SU-DHL-6 (cell line): ENCODE results near the gene SPP2.

ENCODE experiments used
- H2AFZ ChIP-seq: fragments of 200-600 bp; sonication (generic); 2 replicates; pipeline ENCODE4 v1.6.1; 2014; ENCODE audit warnings: low read depth, mild to moderate bottlenecking, moderate library complexity, mixed read lengths, antibody characterized with exemption, low read length; ENCODE audit not compliant: severe bottlenecking
- H3F3A ChIP-seq: fragments of 200-600 bp; shearing (Covaris generic); 2 replicates; pipeline ENCODE4 v1.6.0; 2016; ENCODE audit warnings: antibody characterized with exemption, mild to moderate bottlenecking; ENCODE audit not compliant: insufficient read depth
- H3K27ac ChIP-seq: fragments of 200-600 bp; sonication (generic); 2 replicates; pipeline ENCODE4 v1.5.1; 2016; ENCODE audit warnings: low read depth, mild to moderate bottlenecking, low read length, moderate library complexity, mixed read lengths
- H3K27me3 ChIP-seq: fragments of 200-600 bp; sonication (generic), shearing (Covaris generic); 2 replicates; pipeline ENCODE4 v1.6.0; 2014; ENCODE audit warnings: mild to moderate bottlenecking, low read length
- H3K36me3 ChIP-seq: fragments of 200-600 bp; sonication (generic); 2 replicates; pipeline ENCODE4 v1.6.1; 2014; ENCODE audit warnings: mild to moderate bottlenecking, low read length, mixed read lengths
- H3K4me2 ChIP-seq: fragments of 300-600, 200-600 bp; shearing (Covaris generic), sonication (generic); 2 replicates; pipeline ENCODE4 v1.6.0; 2014; ENCODE audit warnings: low read length, low read depth, mild to moderate bottlenecking; ENCODE audit not compliant: poor library complexity, severe bottlenecking
- H3K4me3 ChIP-seq: fragments of 200-600 bp; sonication (generic); 2 replicates; pipeline ENCODE4 v1.5.1; 2014; ENCODE audit warnings: antibody characterized with exemption, low read length, mild to moderate bottlenecking, mixed read lengths; ENCODE audit not compliant: insufficient read depth, poor library complexity, severe bottlenecking
- H3K79me2 ChIP-seq: fragments of 200-600 bp; sonication (generic); 2 replicates; pipeline ENCODE4 v1.6.1; 2014; ENCODE audit warnings: mild to moderate bottlenecking, low read length, moderate library complexity; ENCODE audit not compliant: insufficient read depth
- H3K9ac ChIP-seq: fragments of 200-600 bp; sonication (generic); 2 replicates; pipeline ENCODE4 v1.7.0; 2014; ENCODE audit warnings: mild to moderate bottlenecking, low read length
- H3K9me2 ChIP-seq: fragments of 200-600 bp; sonication (generic); replicated peaks from 2 replicates; pipeline ENCODE4 v1.6.1; 2014; ENCODE audit warnings: low read length; ENCODE audit not compliant: insufficient read depth
- H3K9me3 ChIP-seq: fragments of 200-600 bp; sonication (generic); 2 replicates; pipeline ENCODE4 v1.6.1; 2014; ENCODE audit warnings: low read length, mixed read lengths; ENCODE audit not compliant: insufficient read depth
- H4K20me1 ChIP-seq: fragments of 200-600 bp; sonication (generic); 2 replicates; pipeline ENCODE4 v1.6.1; 2014; ENCODE audit warnings: low read depth, mild to moderate bottlenecking, antibody characterized with exemption, low read length, moderate library complexity, mixed read lengths
- CTCF ChIP-seq: fragments of 200-600 bp; sonication (generic); IDR thresholded peaks from one replicate; pipeline ENCODE4 v1.5.1; 2017; ENCODE audit warnings: antibody characterized with exemption, mild to moderate bottlenecking, low read length, moderate library complexity; ENCODE audit not compliant: insufficient read depth, poor library complexity, severe bottlenecking
- EZH2phosphoT487 ChIP-seq: fragments of 200-600 bp; sonication (generic), shearing (Covaris generic); conservative IDR thresholded peaks from 2 replicates; pipeline ENCODE4 v1.6.1; 2018; ENCODE audit warnings: mild to moderate bottlenecking, antibody characterized with exemption, low read length, moderate library complexity, mixed read lengths

SPP2 gene

GRCh38 chr2:234038076-234038802 is 12.3 kb upstream of the SPP2 start:
- Histone ChIP-seq H3K9me2 (no peaks in the 10 kb centered on the region), H3K27ac (no peak overlapping the region), H3K27me3 (no peaks in the 10 kb centered on the region), H3K4me3 (no peak overlapping the region), H3K4me2 (no peak overlapping the region), H3F3A (no peaks in the 10 kb centered on the region), H3K9ac (no peak overlapping the region), H3K36me3 (no peaks in the 10 kb centered on the region), H3K79me2 (no peaks in the 10 kb centered on the region), H3K9me3 (no peaks in the 10 kb centered on the region), H2AFZ (no peak overlapping the region), H4K20me1 (no peaks in the 10 kb centered on the region)
- TF ChIP-seq EZH2phosphoT487: no peak
- no peak for TF ChIP-seq CTCF

DNA sequence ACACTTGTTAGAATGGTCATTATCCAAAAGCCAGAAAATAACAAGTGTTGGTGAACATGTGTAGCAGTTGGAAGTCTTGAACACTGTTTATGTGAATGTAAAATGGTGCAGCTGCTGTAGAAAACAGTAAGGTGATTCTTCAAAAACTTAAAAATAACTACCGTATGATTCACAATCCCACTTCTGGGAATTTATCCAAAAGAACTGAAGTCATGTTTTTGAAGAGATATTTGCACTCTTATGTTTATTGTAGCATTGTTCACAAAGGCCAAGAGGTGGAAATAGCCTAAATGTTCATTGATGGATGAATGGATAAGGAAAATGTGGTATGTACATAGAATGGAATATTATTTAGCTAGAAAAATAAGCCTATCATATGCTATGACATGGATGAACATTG is 6.3 kb upstream of the SPP2 start:
- no peaks in the 10 kb centered on the region for H3K27me3 ChIP-seq
- no peak overlapping the region for H2AFZ ChIP-seq
- H3K36me3 ChIP-seq: no peaks in the 10 kb centered on the region
- H3F3A ChIP-seq: no peaks in the 10 kb centered on the region
- TF ChIP-seq EZH2phosphoT487: no peak
- no peak for TF ChIP-seq CTCF
- H3K9ac ChIP-seq: no peak overlapping the region
- no peak overlapping the region for H3K27ac ChIP-seq
- no peaks in the 10 kb centered on the region for H3K79me2 ChIP-seq
- H3K4me3 ChIP-seq: no peak overlapping the region
- H4K20me1 ChIP-seq: no peaks in the 10 kb centered on the region
- H3K4me2 ChIP-seq: no peak overlapping the region
- no peaks in the 10 kb centered on the region for H3K9me3 ChIP-seq
- no peaks in the 10 kb centered on the region for H3K9me2 ChIP-seq

- H3K4me3 ChIP-seq: no peak overlapping the region
- H3K9ac ChIP-seq: no peak overlapping the region
- no peak overlapping the region for H2AFZ ChIP-seq
- no peaks in the 10 kb centered on the region for H4K20me1 ChIP-seq
- TF ChIP-seq CTCF: no peak
- no peaks in the 10 kb centered on the region for H3K36me3 ChIP-seq
- no peak overlapping the region for H3K27ac ChIP-seq
- H3F3A ChIP-seq: no peaks in the 10 kb centered on the region
- no peaks in the 10 kb centered on the region for H3K27me3 ChIP-seq
- H3K9me3 ChIP-seq: no peaks in the 10 kb centered on the region
- no peaks in the 10 kb centered on the region for H3K9me2 ChIP-seq
- H3K79me2 ChIP-seq: no peaks in the 10 kb centered on the region
- no peak overlapping the region for H3K4me2 ChIP-seq
These were observed 4.0 kb upstream of the SPP2 start for GRCh38 chr2:234046521-234046920.
